ENCODE measurements around the gene C19orf53. TPM values are rescaled to one million over a fixed set of nuclear protein-coding genes. Genes with fewer than 3 reads are reported as not detected.

The C19orf53 gene
- total and polyA plus RNA-seq, 2 experiments from 2014 or later = 104 to 401 TPM

DNA sequence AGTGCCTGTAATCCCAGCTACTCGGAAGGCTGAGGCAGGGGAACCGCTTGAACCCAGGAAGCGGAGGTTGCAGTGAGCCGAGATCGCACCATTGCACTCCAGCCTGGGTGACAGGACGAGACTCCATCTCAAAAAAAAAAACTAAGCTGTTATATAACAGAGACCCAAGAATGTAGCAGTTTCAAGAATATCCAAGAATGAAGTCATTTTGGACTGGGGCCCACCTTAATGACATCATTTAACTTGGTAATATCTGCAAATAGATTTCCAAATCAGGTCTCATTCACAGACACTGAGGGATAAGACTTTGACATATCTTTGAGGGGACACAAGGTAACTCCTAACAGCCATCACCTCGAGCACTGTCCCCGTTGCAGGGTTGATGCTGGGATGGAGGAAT is 46.5 kb upstream of the C19orf53 start:
- ATAC-seq = no peak
- Mint-ChIP-seq H3K4me1 (peaks cover 12% of the 10 kb centered on the region), H3K4me3 (no peak overlapping the region)

More for the DNA sequence above, 46.5 kb upstream of the C19orf53 start:
- TF ChIP-seq NANOG (IDR thresholded peaks at IDR 0.05; ENCODE audit: borderline replicate concordance) (no peak), EZH2 (IDR thresholded peaks at IDR 0.05; ENCODE audit: low read depth, unreplicated experiment) (no peak), ZNF331 (CRISPR knock-in tag; IDR thresholded peaks at IDR 0.05; ENCODE audit: low read depth) (no peak), POLR2AphosphoS5 (IDR thresholded peaks at IDR 0.05; ENCODE audit: low read depth) (no peak), ZNF114 (CRISPR knock-in tag; IDR thresholded peaks at IDR 0.05) (no peak), STAT1 (IDR thresholded peaks at IDR 0.05; ENCODE audit: unreplicated experiment) (no peak), JUNB (IDR thresholded peaks at IDR 0.05; ENCODE audit: unreplicated experiment) (no peak), EZH2phosphoT487 (IDR thresholded peaks at IDR 0.05; ENCODE audit: unreplicated experiment) (no peak), CREB1 (CRISPR knock-in tag; IDR thresholded peaks at IDR 0.05; ENCODE audit: low read depth) (no peak), ETS1 (IDR thresholded peaks at IDR 0.05) (no peak), REST (IDR thresholded peaks at IDR 0.05; ENCODE audit: unreplicated experiment) (no peak), CTCF (conservative IDR thresholded peaks at IDR 0.05; ENCODE audit: low read depth in 2 of 2) (no peak)
- TF ChIP-seq, protein P1, sequence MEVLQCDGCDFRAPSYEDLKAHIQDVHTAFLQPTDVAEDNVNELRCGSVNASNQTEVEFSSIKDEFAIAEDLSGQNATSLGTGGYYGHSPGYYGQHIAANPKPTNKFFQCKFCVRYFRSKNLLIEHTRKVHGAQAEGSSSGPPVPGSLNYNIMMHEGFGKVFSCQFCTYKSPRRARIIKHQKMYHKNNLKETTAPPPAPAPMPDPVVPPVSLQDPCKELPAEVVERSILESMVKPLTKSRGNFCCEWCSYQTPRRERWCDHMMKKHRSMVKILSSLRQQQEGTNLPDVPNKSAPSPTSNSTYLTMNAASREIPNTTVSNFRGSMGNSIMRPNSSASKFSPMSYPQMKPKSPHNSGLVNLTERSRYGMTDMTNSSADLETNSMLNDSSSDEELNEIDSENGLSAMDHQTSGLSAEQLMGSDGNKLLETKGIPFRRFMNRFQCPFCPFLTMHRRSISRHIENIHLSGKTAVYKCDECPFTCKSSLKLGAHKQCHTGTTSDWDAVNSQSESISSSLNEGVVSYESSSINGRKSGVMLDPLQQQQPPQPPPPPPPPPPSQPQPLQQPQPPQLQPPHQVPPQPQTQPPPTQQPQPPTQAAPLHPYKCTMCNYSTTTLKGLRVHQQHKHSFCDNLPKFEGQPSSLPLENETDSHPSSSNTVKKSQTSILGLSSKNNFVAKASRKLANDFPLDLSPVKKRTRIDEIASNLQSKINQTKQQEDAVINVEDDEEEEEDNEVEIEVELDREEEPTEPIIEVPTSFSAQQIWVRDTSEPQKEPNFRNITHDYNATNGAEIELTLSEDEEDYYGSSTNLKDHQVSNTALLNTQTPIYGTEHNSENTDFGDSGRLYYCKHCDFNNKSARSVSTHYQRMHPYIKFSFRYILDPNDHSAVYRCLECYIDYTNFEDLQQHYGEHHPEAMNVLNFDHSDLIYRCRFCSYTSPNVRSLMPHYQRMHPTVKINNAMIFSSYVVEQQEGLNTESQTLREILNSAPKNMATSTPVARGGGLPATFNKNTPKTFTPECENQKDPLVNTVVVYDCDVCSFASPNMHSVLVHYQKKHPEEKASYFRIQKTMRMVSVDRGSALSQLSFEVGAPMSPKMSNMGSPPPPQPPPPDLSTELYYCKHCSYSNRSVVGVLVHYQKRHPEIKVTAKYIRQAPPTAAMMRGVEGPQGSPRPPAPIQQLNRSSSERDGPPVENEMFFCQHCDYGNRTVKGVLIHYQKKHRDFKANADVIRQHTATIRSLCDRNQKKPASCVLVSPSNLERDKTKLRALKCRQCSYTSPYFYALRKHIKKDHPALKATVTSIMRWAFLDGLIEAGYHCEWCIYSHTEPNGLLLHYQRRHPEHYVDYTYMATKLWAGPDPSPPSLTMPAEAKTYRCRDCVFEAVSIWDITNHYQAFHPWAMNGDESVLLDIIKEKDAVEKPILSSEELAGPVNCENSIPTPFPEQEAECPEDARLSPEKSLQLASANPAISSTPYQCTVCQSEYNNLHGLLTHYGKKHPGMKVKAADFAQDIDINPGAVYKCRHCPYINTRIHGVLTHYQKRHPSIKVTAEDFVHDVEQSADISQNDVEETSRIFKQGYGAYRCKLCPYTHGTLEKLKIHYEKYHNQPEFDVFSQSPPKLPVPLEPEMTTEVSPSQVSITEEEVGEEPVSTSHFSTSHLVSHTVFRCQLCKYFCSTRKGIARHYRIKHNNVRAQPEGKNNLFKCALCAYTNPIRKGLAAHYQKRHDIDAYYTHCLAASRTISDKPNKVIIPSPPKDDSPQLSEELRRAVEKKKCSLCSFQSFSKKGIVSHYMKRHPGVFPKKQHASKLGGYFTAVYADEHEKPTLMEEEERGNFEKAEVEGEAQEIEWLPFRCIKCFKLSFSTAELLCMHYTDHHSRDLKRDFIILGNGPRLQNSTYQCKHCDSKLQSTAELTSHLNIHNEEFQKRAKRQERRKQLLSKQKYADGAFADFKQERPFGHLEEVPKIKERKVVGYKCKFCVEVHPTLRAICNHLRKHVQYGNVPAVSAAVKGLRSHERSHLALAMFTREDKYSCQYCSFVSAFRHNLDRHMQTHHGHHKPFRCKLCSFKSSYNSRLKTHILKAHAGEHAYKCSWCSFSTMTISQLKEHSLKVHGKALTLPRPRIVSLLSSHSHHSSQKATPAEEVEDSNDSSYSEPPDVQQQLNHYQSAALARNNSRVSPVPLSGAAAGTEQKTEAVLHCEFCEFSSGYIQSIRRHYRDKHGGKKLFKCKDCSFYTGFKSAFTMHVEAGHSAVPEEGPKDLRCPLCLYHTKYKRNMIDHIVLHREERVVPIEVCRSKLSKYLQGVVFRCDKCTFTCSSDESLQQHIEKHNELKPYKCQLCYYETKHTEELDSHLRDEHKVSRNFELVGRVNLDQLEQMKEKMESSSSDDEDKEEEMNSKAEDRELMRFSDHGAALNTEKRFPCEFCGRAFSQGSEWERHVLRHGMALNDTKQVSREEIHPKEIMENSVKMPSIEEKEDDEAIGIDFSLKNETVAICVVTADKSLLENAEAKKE (CRISPR knock-in tag; IDR thresholded peaks at IDR 0.05) = no peak
- Histone ChIP-seq H3K4me3 (no peak overlapping the region), H3K79me2 (replicated peaks; ENCODE audit: insufficient read depth) (no peaks in the 10 kb centered on the region), H3K9me2 (ENCODE audit: insufficient read depth) (no peaks in the 10 kb centered on the region), H3F3A (replicated peaks; ENCODE audit: low read depth) (peaks cover 10% of the 10 kb centered on the region; the same call in 1 of the 2 replicates), H2AFZ (no peak overlapping the region), H3K27me3 (ENCODE audit: insufficient read depth) (no peaks in the 10 kb centered on the region), H3K4me1 (ENCODE audit: insufficient read depth) (peaks cover 14% of the 10 kb centered on the region; the same call in 1 of the 2 replicates), H4K20me1 (replicated peaks; ENCODE audit: insufficient read depth) (no peaks in the 10 kb centered on the region), H3K4me2 (no peak overlapping the region), H3K27ac (ENCODE audit: low read depth) (no peak overlapping the region), H3K36me3 (ENCODE audit: insufficient read depth) (no peaks in the 10 kb centered on the region)
- DNase-seq (ENCODE audit: low spot score) = no peak
- Mint-ChIP-seq H3K27ac (no peak overlapping the region), H3K36me3 (ENCODE audit: low read depth) (no peaks in the 10 kb centered on the region), H3K9me3 (no peaks in the 10 kb centered on the region), H3K27me3 (ENCODE audit: insufficient read depth, low read depth, poor library complexity) (peaks cover 3% of the 10 kb centered on the region)

Measured in GM23338 (cell line).